HUES64 (cell line): ENCODE measurements around the gene STRAP.
"Not testable (repeated sequence)": the region's sequence is repeated elsewhere in the genome, so short reads cannot be mapped to it uniquely, and the experiment has no call there.

Experiments used
- H3K27ac ChIP-seq: 2 replicates; pipeline ENCODE4 v1.7.0; 2013; ENCODE audit warnings: low read depth, low read length, inconsistent platforms
- H3K27me3 ChIP-seq: 2 replicates; pipeline ENCODE4 v1.6.1; 2013; ENCODE audit warnings: mild to moderate bottlenecking, low read length; ENCODE audit not compliant: insufficient read depth
- H3K36me3 ChIP-seq: 2 replicates; pipeline ENCODE4 v1.6.1; 2013; ENCODE audit warnings: mild to moderate bottlenecking, low read length; ENCODE audit not compliant: insufficient read depth
- H3K4me1 ChIP-seq: 2 replicates; pipeline ENCODE4 v1.6.1; 2013; ENCODE audit warnings: mild to moderate bottlenecking, low read length, moderate library complexity; ENCODE audit not compliant: insufficient read depth
- H3K4me3 ChIP-seq: 2 replicates; pipeline ENCODE4 v1.5.1; 2013; ENCODE audit warnings: mild to moderate bottlenecking, low read length, moderate library complexity
- H3K9ac ChIP-seq: 2 replicates; pipeline ENCODE4 v1.6.1; 2013; ENCODE audit warnings: mild to moderate bottlenecking, low read depth, low read length
- H3K9me3 ChIP-seq: 2 replicates; pipeline ENCODE4 v1.6.1; 2013; ENCODE audit warnings: low read depth, low read length; ENCODE audit not compliant: insufficient read depth
- WGBS: fragments of 150-250, 120-280 bp; methylation state at CpG from one replicate; pipeline ENCODE4 v1.1.7; 2013; ENCODE audit warnings: missing lambda C conversion rate; 5-methylcytosine and 5-hydroxymethylcytosine counted together

STRAP gene

GRCh38 chr12:15897433-15897832, 15.2 kb downstream of the STRAP start:
- WGBS = 100% methylated on average over 1 of the region's 2 CpGs
- peaks cover 99% of the 10 kb centered on the region for H3K36me3 ChIP-seq
- no peaks in the 10 kb centered on the region for H3K4me1 ChIP-seq
- no peaks in the 10 kb centered on the region for H3K9me3 ChIP-seq
- H3K4me3 ChIP-seq = no peak overlapping the region
- no peak overlapping the region for H3K9ac ChIP-seq
- H3K27me3 ChIP-seq = no peaks in the 10 kb centered on the region
- H3K27ac ChIP-seq = no peak overlapping the region

GRCh38 chr12:15899282-15899870, 17.2 kb downstream of the STRAP start:
- Histone ChIP-seq H3K27me3 (no peaks in the 10 kb centered on the region), H3K4me3 (no peak overlapping the region), H3K9me3 (no peaks in the 10 kb centered on the region), H3K9ac (no peak overlapping the region), H3K27ac (no peak overlapping the region), H3K4me1 (no peaks in the 10 kb centered on the region), H3K36me3 (peaks cover 100% of the 10 kb centered on the region)

- Histone ChIP-seq H3K4me3 (no peak overlapping the region), H3K9me3 (no peaks in the 10 kb centered on the region), H3K9ac (no peak overlapping the region), H3K4me1 (no peaks in the 10 kb centered on the region), H3K36me3 (peaks cover 74% of the 10 kb centered on the region), H3K27ac (no peak overlapping the region), H3K27me3 (no peaks in the 10 kb centered on the region)
- WGBS = 97% methylated on average over 4 of the region's 5 CpGs
These were observed 22.3 kb downstream of the STRAP start for GRCh38 chr12:15904378-15904920.

GRCh38 chr12:15910468-15910863, 28.3 kb downstream of the STRAP start:
- H3K27me3 ChIP-seq = no peaks in the 10 kb centered on the region; the same call in 1 of the 2 replicates
- H3K9me3 ChIP-seq = no peaks in the 10 kb centered on the region
- peaks cover 18% of the 10 kb centered on the region for H3K36me3 ChIP-seq
- peak overlapping the region; percentile 94; the same call in 1 of the 2 replicates for H3K9ac ChIP-seq
- 69% methylated on average over 5 of the region's 5 CpGs for WGBS
- H3K27ac ChIP-seq = no peak overlapping the region
- H3K4me3 ChIP-seq = peak overlapping the region; percentile 79
- peaks cover 13% of the 10 kb centered on the region for H3K4me1 ChIP-seq

GRCh38 chr12:15910864-15911721, 28.9 kb downstream of the STRAP start, which contains the start of gene DERA:
TSS of gene DERA (plus strand) at chr12:15911332. CDS start at chr12:15911384, 52 bp downstream.
- H3K9me3 ChIP-seq = no peaks in the 10 kb centered on the region
- under 1% methylated on average over 58 of the region's 59 CpGs for WGBS

DNA sequence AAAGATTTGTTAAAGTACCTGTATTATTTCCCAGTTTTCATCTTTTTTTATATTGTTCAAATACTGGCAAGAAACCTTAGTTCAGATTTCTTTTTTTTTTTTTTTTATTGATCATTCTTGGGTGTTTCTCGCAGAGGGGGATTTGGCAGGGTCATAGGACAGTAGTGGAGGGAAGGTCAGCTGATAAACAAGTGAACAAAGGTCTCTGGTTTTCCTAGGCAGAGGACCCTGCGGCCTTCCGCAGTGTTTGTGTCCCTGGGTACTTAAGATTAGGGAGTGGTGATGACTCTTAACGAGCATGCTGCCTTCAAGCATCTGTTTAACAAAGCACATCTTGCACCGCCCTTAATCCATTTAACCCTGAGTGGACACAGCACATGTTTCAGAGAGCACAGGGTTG, 29.7 kb downstream of the STRAP start:
- Histone ChIP-seq H3K27ac (peak overlapping the region; percentile 83; the same call in 1 of the 2 replicates), H3K9ac (peak overlapping the region; percentile 94), H3K4me1 (peaks cover 13% of the 10 kb centered on the region), H3K4me3 (peak overlapping the region; percentile 79)
- H3K27me3 ChIP-seq, H3K36me3 ChIP-seq, H3K9me3 ChIP-seq: not testable (repeated sequence)
- WGBS = 11% methylated on average over 1 of the region's 5 CpGs

More at GRCh38 chr12:15910864-15911721, 28.9 kb downstream of the STRAP start, which contains the start of gene DERA:
- peak within 1 kb of the TSS; percentile 94 for H3K9ac ChIP-seq
- peaks cover 12% of the 10 kb centered on the region for H3K36me3 ChIP-seq
- peak within 1 kb of the TSS; percentile 83 for H3K27ac ChIP-seq
- peaks cover 13% of the 10 kb centered on the region for H3K4me1 ChIP-seq
- H3K4me3 ChIP-seq = peak within 1 kb of the TSS; percentile 79
- no peaks in the 10 kb centered on the region; the same call in 1 of the 2 replicates for H3K27me3 ChIP-seq

GRCh38 chr12:15914131-15914530, 31.9 kb downstream of the STRAP start:
- H3K27ac ChIP-seq, H3K9me3 ChIP-seq, H3K36me3 ChIP-seq, H3K4me3 ChIP-seq, H3K27me3 ChIP-seq, H3K9ac ChIP-seq: not testable (repeated sequence)
- WGBS = 95% methylated on average over 5 of the region's 5 CpGs
- peaks cover 13% of the 10 kb centered on the region for H3K4me1 ChIP-seq

GRCh38 chr12:15918066-15918465, 35.9 kb downstream of the STRAP start:
- no peaks in the 10 kb centered on the region for H3K27me3 ChIP-seq
- H3K4me3 ChIP-seq = no peak overlapping the region
- peaks cover 6% of the 10 kb centered on the region; the same call in 1 of the 2 replicates for H3K4me1 ChIP-seq
- H3K27ac ChIP-seq = no peak overlapping the region
- 88% methylated on average over 7 of the region's 7 CpGs for WGBS
- no peak overlapping the region for H3K9ac ChIP-seq
- H3K36me3 ChIP-seq = no peaks in the 10 kb centered on the region
- H3K9me3 ChIP-seq = no peaks in the 10 kb centered on the region

DNA sequence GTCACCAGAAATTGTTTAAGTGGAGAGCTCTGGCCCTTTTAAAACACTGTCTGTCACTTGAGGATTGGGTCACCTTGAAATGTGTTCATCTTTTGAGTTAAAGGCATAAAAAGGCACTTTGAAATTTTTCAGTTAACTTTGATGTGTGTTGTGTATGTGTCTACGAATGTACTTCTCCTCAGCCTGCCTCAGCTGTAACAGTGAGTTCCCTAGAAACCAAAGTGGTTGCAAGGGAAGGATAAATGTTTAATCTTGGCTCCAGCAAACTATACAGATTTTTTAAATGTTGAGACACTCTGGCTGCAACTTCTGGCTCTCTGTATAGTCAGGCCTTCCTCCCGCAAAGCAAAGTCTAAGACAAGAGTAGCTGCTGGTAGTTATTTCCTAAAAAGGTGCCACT, 37.2 kb downstream of the STRAP start:
- H3K9me3 ChIP-seq = no peaks in the 10 kb centered on the region
- WGBS = 95% methylated on average over 2 of the region's 2 CpGs
- no peak overlapping the region for H3K27ac ChIP-seq
- no peak overlapping the region for H3K9ac ChIP-seq
- no peak overlapping the region for H3K4me3 ChIP-seq
- no peaks in the 10 kb centered on the region for H3K27me3 ChIP-seq
- no peaks in the 10 kb centered on the region for H3K36me3 ChIP-seq
- H3K4me1 ChIP-seq = peaks cover 13% of the 10 kb centered on the region; the same call in 1 of the 2 replicates

DNA sequence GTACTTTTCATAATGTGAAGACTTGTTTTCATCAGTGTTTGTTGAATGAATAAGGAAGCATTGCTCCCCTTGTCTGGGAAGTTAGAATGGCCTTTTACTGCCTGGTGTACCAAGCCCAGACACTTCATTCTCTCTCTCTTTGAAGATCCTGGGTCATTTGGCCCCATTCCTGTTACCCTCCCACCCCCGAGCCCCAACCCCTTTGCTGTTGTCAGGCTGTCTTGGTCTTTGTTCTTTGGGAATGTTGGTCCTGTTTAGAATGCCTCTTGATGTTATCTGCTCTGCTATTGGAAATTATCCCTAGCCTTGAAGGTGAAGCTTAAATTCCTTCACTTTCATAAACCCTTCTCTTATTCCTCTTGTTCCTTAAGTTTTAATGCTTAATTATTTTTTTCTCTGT, 42.8 kb downstream of the STRAP start:
- no peaks in the 10 kb centered on the region for H3K9me3 ChIP-seq
- WGBS = 80% methylated on average over 1 of the region's 1 CpG
- H3K36me3 ChIP-seq = no peaks in the 10 kb centered on the region
- no peaks in the 10 kb centered on the region for H3K27me3 ChIP-seq
- no peak overlapping the region for H3K4me3 ChIP-seq
- H3K9ac ChIP-seq = no peak overlapping the region
- no peak overlapping the region for H3K27ac ChIP-seq
- peaks cover 47% of the 10 kb centered on the region for H3K4me1 ChIP-seq

DNA sequence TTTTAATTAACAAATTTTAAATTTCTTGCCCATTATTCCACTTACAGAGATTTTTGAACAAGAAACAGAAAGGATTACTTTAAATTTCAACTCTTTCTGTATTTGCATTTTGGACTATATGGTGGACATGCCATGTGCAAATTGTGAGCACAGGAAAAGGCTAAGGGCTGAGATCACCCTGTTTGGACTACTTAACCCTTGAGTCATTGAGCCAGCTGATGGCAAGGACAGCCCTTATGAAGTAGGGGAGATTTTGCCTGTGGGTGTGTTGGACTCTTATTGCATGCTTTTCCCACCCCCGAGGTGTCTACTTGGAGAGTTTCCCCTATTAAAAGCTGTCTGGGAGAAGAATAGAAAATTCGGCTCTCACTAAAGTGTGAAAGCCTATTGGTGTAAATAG, 46.2 kb downstream of the STRAP start:
- Histone ChIP-seq H3K4me1 (peaks cover 59% of the 10 kb centered on the region), H3K9me3 (no peaks in the 10 kb centered on the region), H3K27me3 (no peaks in the 10 kb centered on the region), H3K36me3 (no peaks in the 10 kb centered on the region), H3K4me3 (no peak overlapping the region), H3K27ac (no peak overlapping the region), H3K9ac (no peak overlapping the region)
- 84% methylated on average over 2 of the region's 2 CpGs for WGBS
